CD1c-positive myeloid dendritic cell (primary cell): Measurements from ENCODE around the gene RILPL1.
"Not testable (repeated sequence)": the region's sequence is repeated elsewhere in the genome, so short reads cannot be mapped to it uniquely, and the experiment has no call there.

Experiments used
- DNase-seq: peaks from one replicate; pipeline ENCODE4 v3.0.0-alpha.2; 2016; ENCODE audit errors: extremely low spot score

Gene RILPL1, protein sequence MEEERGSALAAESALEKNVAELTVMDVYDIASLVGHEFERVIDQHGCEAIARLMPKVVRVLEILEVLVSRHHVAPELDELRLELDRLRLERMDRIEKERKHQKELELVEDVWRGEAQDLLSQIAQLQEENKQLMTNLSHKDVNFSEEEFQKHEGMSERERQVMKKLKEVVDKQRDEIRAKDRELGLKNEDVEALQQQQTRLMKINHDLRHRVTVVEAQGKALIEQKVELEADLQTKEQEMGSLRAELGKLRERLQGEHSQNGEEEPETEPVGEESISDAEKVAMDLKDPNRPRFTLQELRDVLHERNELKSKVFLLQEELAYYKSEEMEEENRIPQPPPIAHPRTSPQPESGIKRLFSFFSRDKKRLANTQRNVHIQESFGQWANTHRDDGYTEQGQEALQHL

DNA sequence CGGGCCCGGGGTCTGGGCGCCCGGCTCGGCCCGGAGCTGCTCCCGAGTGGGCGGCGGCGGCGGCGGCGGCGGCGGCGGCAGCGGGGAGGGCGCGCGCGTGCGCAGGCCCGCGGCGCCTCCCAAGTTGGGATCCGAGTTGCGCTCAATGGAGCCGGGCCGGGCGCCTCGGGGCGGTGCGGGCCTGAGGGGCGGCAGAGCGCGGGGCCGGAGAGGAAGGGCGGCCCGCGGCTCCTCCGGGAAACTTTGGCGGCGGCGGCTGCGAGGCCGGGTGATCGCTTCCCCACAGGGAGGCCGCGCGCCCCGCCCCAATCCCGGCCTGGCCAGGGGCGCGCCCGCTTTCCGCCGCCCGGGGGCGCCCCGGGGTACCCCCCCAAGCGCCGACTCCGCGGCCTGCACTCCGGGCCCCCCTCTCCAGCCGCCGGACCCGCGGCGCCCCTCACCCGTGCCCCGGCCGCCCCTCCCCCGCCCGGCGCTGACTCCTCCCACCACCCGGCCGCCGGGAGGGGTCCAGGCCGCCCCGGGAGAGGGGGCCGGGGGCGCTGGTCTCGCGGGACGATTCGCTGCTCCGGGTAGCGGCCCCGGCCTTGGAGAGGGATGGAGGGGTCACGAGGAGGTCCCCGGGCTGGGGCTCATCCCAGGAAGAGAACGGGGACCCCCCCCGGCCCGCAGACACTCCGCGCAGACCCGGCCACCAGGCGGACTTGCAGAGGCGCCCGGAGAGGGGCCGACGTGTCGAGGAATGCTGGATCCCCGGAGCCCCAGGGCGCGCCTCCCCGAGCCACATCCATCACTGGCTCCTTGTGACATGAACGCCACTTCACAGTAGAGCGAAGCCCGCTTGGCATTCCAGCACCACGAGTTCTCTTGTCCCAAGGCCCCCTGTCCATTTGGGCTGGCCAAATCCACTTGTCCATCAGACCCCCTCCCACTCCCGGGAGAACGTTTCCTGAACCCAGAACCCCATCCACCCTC lies at the start of gene RILPL1:
RILPL1 (minus strand) TSS at position 48 of the 972 bp plus-strand sequence. CDS start 237 bp downstream, outside the sequence.
- peak; percentile 60 for DNase-seq

DNA sequence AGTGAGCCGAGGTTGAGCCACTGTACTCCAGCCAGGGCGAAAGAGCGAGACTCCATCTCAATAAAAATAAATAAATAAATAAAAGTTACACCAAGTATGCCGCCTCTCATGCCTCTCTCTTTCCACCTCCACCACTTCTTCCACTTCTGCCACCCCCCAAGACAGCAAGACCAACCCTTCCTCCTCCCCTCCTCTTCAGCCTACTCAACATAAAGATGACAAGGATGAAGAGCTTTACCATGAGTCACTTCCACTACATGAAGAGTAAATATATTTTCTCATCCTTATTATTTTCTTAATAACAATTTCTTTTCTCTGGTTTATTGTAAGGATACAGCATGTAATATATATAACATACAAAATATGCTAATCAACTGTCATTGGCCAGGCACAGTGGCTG lies 47.3 kb upstream of the RILPL1 start:
- no peak for DNase-seq

DNA sequence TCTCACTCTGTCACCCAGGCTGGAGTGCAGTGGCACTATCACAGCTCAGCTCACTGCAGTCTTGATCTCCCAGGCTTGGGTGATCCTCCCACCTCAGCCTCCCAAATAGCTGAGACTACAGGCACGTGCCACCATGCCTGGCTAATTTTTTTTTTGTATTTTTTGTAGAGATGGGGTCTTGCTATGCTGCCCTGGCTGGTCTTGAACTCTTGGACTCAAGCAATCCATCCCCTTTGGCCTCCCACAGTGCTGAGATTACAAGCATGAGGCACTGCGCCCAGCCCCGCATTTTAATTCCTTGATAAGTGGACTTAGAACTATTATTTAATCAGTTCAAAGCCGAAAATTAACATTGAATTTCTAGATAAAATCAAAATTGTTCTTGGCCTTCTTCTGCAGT lies 45.3 kb upstream of the RILPL1 start:
- DNase-seq, result not testable (repeated sequence)

DNA sequence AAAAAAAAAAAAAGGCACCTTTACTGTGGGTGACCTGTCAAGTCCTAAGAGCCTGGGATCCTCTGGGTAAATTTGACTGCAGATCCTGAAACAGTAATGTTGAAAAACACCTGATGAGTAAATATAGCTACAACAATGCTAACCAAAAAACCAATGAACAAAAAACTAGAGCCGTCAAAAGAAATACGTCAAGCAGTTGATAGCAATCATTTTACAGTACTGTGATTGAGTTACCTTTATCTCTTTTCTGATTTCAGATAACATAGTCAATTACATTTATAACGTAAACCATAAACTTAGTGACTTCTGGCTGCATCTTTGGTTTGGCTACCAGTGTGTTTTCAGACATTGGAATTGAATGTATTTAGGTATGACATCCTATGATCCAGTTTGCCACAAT lies 44.7 kb upstream of the RILPL1 start:
- no peak for DNase-seq

DNA sequence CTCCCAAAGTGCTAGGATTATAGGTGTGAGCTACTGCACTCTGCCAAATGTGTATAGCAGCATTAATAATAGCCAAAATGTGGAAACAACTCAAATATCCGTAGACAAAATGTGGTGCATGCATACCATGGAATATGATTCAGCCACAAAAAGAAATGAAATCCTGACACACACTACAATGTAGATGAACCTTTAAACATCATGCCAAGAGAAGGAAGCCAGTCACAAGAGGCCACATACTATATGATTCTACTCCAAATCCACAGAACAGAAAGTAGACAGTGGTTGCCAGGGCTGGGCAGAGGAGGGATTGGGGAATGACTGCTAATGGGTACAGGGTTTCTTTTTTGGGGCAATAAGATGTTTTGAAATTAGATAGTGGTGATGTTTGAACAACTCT lies 43.1 kb upstream of the RILPL1 start:
- no peak for DNase-seq

DNA sequence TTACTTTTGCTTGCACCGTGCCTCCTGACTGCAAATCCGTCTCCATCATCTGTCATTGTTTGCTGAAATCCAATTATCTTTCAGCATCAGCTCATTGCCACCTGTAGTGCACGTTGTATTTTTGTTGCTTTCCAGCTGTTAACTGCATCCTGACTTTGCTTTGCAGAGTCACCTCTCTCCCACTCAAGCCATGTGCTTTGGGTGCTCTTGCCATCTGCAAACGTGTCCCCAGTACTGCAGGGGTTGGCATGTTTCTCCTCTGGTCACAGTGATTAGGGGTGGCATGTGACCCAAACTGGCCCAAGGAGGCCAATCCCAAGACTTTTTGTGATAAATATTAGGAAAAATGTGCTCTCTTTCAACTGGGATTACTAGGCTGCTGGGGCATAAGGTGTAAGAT lies 40.4 kb upstream of the RILPL1 start:
- DNase-seq, result no peak

DNA sequence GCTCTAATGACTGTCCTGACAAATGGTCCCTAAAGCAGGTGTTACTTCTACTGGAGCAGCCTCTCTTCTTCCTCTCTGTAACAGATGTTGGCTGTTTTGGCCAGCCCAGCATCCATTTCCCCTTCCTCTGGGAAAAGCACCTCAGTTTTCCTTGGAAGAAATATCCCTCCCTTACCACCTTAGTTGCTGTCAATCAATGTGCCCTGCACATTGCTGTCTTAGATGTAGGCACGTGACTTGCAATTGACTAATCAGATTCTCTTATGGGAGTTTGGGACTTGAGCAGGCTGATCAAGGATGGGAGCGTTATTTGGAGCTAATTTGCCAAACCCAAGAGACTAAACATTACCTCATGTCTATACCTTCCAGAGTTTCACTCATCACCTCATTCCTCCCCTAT lies 38.9 kb upstream of the RILPL1 start:
- no peak for DNase-seq

DNA sequence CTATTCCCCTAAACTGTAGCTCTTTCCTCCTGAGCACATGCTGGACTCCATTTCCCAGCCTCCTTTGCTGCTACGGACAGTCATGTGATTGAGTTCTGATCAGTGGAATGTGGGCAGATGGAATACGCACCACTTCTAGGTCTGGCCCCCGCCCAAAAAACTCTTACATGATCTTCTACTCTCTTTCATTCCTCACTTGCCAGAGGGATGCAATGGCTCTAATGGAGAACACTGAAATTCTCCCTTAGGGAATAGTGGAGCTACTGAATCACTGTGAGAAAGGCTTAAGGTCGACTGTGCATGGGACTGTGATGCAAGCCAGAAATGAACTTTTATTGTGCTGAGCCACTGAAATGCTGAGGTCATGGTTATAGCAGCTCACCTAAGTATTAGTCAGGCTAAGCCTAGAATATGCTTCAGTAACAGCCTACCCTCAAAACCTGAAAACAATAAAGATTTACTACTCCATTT lies 37.9 kb upstream of the RILPL1 start:
- DNase-seq, result no peak

DNA sequence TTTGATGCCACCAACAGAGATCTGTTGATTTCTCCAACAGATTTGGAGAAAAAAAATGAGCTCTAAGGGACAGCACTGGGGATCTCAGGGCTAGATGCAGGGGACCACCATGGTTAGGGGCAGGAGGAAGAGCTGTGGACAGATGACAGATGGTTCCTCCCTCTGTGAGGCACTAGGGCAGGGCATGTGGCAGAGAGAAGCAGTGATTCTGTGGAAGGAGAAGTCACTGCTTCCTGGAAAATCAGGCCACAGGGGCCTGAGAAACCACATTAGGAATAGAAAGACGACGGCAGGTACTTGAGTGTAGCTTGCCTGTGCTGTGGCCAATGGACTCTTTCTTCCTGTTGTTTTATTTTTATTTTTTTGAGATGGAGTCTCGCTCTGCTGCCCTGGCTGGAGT lies 25.9 kb upstream of the RILPL1 start:
- DNase-seq, result peak; percentile 54

DNA sequence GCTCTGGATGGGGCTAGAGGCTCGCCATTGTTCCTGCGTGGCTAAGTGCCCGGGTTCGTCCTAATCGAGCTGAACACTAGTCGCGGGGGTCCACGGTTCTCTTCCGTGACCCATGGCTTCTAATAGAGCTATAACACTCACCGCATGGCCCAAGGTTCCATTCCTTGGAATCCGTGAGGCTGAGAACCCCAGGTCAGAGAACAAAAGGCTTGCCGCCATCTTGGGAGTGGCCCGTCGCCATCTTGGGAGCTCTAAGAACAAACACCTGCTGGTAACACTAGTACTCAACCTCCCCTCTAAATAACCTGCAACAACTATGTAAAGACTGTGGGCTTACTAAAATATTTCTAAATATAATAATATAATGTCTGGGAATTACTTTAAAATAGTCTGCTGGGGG lies 25.0 kb upstream of the RILPL1 start:
- DNase-seq, result not testable (repeated sequence)

DNA sequence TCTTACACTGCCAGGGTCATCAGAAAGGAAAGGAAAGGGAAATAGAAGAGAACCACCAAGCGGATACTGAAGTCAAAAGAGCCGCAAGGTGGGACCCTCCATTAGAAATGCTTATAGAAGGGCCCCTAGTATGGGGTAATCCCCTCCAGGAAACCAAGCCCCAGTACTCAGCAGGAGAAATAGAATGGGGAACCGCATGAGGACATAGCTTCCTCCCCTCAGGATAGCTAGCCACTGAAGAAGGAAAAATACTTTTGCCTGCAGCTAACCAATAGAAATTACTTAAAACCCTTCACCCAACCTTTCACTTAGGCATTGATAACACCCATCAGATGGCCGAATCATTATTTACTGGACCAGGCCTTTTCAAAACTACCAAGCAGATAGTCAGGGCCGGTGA lies 21.3 kb upstream of the RILPL1 start:
- not testable (repeated sequence) for DNase-seq

DNA sequence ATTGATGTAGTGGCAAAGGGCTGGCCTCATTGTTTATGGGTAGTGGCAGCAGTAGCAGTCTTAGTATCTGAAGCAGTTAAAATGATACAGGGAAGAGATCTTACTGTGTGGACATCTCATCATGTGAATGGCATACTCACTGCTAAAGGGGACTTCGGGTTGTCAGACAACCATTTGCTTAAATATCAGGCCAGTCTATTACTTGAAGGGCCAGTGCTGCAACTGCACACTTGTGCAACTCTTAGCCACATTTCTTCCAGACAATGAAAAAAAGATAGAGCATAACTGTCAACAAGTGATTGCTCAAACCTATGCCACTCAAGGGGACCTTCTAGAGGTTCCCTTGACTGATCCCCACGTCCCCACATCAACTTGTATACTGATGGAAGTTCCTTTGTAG lies 20.6 kb upstream of the RILPL1 start:
- not testable (repeated sequence) for DNase-seq

DNA sequence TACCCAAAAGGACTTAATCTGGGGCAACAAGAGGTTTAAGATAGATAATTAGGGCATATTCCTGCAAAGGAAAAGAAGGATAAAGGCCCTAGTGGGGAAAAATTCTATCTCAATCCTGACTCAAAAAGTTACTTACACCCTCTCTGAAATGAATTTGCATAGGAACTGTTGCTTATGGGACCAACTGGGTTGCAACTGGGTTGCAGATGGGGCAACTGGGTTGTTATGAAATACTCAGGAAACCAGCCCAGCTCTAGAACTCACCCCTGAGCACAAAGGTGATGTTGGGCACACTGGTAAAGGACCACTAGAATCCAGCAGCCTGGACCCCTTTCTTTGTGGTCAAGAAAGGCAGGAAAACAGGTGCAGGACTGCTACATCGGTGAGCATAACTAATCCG lies 17.2 kb upstream of the RILPL1 start:
- DNase-seq, result no peak

DNA sequence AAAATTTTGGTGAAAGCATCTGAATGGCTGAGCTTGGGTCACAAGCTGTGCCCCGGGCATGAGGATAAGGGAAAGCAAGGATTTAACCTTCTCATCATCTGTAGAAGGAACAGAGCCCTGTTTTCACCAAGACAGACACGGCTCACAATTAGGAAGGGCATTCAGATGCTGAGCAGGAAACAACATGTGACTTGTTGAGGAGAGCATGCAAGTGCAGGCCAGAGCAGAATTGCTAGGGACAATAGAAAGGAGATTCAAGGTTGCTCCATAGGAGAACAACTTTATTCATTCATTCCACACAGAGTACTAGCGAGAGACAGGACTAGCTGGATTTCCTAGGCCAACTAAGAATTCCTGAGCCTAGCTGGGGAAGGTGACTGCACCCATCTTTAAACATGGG lies 14.6 kb upstream of the RILPL1 start:
- no peak for DNase-seq

DNA sequence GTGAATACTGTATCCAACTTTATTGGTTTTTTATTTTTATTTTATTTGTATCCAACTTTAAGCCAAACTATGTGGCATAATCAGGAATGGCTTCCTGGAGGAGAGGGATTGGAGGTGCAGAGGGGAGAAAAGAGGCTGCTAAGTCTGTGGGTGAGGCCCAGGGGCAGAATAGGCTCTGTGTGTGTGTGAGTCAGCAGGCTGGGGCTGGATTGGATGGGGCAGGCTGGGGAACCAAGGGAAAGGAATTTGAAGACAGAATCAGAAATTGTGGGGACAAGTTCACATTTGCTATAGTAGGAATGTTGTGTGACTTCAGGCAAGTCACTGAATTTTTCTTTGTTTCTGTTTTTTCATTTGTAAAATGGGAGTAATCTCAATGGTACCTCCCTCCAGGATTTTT lies 12.8 kb upstream of the RILPL1 start:
- no peak for DNase-seq

DNA sequence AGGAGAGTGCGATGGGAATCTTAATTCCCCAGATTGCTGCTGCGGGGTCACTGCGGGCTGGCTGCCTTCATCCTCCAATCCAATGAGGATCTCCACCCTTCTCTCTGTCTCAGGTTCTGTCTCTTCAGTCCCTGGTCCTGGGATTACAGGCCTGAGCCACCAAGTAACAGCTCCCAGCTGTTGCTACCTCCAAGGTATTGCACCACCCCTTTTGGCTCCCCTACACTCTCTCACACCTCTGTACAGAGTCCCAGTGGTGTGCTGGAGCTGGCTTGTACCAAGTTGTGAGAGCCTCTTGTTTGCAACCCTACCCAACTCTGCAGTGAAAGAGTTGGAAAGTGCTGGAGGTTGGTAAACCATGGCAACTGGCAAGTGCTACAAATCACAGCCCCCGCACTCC lies 10.0 kb upstream of the RILPL1 start:
- no peak for DNase-seq

DNA sequence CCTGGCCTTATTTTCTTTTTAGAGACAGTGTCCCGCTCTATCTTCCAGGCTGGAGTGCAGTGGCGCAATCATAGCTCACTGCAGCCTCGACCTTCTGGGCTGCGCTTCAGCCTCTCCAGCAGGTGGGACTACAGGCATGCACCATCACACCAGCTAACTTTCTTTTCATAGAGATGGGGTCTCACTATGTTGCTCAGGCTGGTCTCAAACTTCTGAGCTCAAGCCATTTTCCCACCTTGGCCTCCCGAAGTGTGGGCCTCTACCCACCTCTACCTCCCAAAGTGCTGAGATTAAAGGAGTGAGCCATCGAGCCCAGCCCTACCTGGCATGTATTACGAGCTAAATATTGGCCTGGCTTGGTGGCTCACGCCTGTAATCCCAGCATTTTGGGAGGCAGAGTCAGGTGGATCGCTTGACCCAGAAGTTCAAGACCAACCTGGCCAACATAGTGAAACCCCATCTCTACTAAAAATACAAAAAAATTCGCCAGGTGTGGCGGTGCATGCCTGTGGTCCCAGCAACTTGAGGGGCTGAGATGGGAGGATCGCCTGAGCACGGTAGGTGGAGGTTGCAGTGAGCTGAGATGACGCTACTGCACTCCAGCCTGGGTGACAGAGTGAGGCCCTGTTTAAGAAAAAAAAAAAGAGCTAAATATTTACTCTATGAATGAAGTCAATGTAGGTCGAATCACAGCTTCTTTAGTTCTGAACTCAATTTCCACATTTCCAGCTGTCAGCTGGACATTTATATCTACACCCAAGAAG lies 7.6 kb upstream of the RILPL1 start:
- DNase-seq, result no peak

DNA sequence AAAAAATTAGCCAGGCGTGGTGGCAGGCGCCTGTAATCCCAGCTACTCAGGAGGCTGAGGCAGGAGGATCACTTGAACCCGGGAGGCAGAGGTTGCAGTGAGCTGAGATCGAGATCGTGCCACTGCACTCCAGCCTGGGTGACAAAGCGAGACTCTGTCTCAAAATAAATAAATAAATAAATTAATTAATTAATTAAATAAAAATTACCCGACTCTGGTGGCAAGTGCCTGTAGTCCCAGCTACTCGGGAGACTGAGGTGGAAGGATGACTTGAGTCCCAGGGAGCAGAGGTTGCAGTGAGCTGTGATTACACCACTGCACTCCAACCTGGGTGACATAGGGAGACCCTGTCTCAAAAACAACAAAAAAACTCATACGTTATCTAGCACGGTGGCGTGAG lies 2.4 kb upstream of the RILPL1 start:
- DNase-seq, result not testable (repeated sequence)

DNA sequence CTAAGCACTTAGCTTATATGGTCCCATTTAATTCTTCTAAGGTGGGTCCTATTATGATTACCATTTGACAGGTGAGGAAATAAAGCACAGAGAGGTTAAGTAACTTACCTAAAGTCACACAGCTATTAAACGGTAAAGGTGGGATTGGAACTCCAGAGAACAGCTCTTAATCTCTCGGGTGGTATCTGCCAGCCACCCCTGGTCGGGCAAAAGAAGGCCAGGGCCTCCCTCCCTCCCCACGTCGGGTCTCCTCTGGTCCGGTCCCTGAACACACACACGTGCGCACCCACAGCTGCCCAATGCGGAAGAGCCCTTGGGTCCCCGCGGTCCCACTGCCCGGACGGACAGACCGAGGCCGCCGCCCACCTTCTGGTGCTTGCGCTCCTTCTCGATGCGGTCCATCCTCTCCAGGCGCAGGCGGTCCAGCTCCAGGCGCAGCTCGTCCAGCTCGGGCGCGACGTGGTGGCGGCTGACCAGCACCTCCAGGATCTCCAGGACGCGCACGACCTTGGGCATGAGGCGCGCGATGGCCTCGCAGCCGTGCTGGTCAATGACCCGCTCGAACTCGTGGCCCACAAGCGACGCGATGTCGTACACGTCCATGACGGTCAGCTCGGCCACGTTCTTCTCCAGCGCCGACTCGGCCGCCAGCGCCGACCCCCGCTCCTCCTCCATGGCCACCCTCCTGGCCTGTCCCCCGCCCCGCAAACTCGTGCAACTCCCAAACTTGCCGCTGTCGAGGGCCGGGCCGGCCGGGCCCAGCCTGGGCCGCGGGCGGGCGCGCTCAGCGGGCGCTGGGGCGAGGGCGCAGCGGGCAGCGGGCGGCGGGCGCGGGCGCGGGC lies 490 bp downstream of the RILPL1 start:
- DNase-seq, result peak; percentile 18

DNA sequence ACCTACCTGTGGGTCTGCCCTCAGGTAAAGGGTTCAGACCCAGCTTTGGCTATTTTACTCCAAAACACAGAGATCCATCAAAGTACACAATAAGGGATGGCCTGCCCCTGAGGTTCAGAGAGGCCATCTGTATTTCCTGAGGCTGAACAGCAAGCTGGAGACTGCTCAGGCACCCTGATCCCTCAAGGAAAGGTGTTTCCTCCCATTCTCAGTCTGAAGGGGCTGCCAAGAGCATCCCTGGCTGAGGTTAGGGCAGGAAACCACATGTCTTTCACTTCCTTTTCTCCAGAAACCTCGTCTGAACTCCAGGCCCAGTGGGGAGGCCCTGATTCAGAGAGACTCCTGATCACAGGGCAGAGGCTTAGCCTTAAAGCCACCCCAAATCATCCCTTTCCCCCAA lies 1.5 kb downstream of the RILPL1 start:
- DNase-seq, result peak; percentile 79

DNA sequence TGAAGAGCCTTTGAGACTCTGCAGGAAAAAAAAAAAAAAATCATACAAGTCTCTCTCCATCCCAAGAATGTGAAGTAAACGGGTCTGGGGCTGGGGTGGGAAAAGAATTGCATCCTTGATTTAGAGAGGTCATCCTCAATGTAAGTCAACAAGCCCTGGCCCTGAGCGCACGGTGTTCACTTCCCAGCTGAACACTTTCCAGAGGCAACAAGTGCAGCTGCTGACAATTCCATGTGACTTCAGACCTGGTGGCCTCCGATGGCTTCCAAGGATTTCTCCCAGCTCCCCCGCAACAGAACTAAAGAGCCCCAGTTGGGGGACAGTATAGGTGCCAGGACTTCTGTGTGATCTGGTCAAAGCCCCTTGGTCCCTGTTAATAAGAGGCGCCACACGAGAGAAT lies 2.4 kb downstream of the RILPL1 start:
- DNase-seq, result no peak
